Nucleus accumbens (tissue), 56 donors: ENCODE measurements around the gene DLST.

Experiments
- DNase-seq, 56 donors: peaks; one replicate each; lab custom pipeline; 2025; lab: John Stamatoyannopoulos, UW

Gene DLST

GRCh38 chr14:74881431-74882102 is at the start of gene DLST:
Gene DLST (plus strand): TSS chr14:74881916. CDS start chr14:74881954, 38 bp downstream.
- DNase-seq, result peak in 53 of 56 donors; percentile 37 to 89 (median 78)

- DNase-seq, result no peak
These were observed 48.9 kb upstream of the DLST start for GRCh38 chr14:74832849-74833248.

GRCh38 chr14:74834692-74835392 is 46.9 kb upstream of the DLST start:
- DNase-seq, result no peak

GRCh38 chr14:74835645-74836250 is 46.0 kb upstream of the DLST start:
- no peak for DNase-seq

- DNase-seq, result no peak
These were observed 45.3 kb upstream of the DLST start for GRCh38 chr14:74836251-74836960.

- DNase-seq, result no peak
These were observed 43.5 kb upstream of the DLST start for GRCh38 chr14:74838166-74838565.

- DNase-seq, result no peak
These were observed 41.1 kb upstream of the DLST start for GRCh38 chr14:74840603-74841030.

- no peak for DNase-seq
These were observed 40.2 kb upstream of the DLST start for GRCh38 chr14:74841230-74842207.

GRCh38 chr14:74843653-74844052 is 38.1 kb upstream of the DLST start:
- no peak for DNase-seq

GRCh38 chr14:74846168-74846567 is 35.5 kb upstream of the DLST start:
- DNase-seq, result no peak

GRCh38 chr14:74846968-74847665 is 34.6 kb upstream of the DLST start:
- DNase-seq, result no peak

GRCh38 chr14:74848768-74849167 is 32.9 kb upstream of the DLST start:
- DNase-seq, result no peak

GRCh38 chr14:74852922-74853530 is 28.7 kb upstream of the DLST start:
- no peak for DNase-seq

GRCh38 chr14:74853581-74853980 is 28.1 kb upstream of the DLST start:
- no peak for DNase-seq

GRCh38 chr14:74855021-74855420 is 26.7 kb upstream of the DLST start:
- DNase-seq, result no peak

GRCh38 chr14:74855945-74856344 is 25.8 kb upstream of the DLST start:
- DNase-seq, result no peak

- DNase-seq, result no peak
These were observed 25.4 kb upstream of the DLST start for GRCh38 chr14:74856366-74856765.

- DNase-seq, result no peak
These were observed 23.7 kb upstream of the DLST start for GRCh38 chr14:74858022-74858421.
